GM10266 (cell line): Measurements from ENCODE around the gene FECH.
A peak's percentile ranks its signal among the peaks of the same experiment; 100 is the strongest.

ENCODE experiments used
- DNase-seq: peaks from one replicate; pipeline ENCODE4 v3.0.0; 2012; ENCODE audit errors: extremely low spot score
- CTCF ChIP-seq: IDR thresholded peaks from 2 replicates; pipeline ENCODE4 v1.5.1; 2012; ENCODE audit warnings: mild to moderate bottlenecking, low read depth; ENCODE audit not compliant: control insufficient read depth, insufficient read depth; ENCODE audit errors: missing control alignments

Gene FECH

DNA sequence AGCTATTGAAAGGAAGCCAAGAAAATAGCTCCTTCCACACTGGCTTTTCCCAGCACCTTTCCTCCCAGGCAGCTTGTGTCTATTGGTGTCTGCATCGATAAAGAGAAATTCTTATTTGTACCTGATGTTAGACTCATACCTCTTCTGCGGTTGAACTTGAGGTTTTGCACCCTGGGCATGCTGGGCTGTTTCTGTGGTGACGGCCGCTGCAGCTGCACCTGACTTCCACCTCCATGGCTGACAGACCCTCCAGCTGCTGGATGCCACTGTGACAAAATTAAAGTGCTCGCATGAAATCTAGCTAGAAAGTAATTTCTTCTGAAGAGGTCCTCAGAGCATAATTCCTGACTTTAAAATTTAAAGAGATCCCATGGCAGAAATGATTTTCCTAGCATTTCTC lies 6.6 kb downstream of the FECH start:
- no peak for DNase-seq
- no peak for TF ChIP-seq CTCF

DNA sequence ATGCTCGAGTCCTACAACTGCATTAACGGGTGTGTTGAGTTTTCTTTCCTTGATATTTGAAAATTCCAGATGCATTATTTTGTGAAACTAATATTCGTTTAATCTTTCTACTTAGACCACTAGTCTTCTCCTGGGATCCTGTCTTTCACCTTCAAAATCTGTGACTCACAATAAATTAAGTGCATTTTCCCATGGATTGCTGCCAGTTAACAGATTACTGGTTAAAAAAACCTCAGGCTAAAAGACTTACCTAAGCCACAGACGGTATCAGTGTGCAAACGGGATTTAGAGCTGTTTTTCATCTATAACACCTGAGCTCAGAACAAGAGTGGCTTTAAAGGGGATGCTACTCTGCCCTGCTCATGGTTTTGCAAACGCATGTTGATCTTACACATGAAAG lies 10.2 kb downstream of the FECH start:
- DNase-seq: no peak
- TF ChIP-seq CTCF: no peak

DNA sequence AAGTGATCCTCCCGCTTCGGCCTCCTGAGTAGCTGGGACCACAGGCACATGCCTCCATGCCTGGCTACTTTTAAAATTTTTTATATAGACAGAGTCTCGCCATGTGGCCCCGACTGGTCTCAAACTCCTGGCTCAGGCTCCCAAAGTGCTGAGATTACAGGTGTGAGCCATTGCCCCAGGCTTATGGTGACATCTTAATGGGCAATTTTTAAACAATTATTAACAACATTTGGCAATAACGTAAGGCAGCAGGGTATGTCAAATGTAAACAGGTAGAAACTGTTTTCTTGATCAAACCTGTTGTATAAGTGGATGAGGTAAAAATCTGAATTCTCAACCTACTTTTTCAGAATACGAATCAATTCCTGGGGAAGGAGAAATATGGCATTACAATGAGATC lies 11.0 kb downstream of the FECH start:
- DNase-seq: no peak
- no peak for TF ChIP-seq CTCF

DNA sequence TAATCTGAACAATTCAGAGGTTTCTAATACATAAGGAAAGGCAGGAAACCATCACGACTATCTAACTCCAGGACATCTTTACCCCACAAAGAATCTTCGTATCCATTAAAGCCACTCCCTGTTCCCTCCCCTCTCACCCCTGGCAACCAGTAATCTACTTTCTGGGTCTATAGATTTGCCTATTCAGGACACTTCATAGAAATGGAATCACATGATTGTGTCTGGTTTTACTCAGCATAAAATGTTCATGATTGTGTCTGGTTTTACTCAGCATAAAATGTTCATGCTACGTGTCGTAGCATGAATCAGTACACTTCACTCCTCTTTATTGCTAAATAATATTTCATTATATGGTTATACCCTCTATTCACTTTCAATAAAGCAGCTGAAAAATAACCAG lies 11.6 kb downstream of the FECH start:
- DNase-seq: no peak
- TF ChIP-seq CTCF: no peak

DNA sequence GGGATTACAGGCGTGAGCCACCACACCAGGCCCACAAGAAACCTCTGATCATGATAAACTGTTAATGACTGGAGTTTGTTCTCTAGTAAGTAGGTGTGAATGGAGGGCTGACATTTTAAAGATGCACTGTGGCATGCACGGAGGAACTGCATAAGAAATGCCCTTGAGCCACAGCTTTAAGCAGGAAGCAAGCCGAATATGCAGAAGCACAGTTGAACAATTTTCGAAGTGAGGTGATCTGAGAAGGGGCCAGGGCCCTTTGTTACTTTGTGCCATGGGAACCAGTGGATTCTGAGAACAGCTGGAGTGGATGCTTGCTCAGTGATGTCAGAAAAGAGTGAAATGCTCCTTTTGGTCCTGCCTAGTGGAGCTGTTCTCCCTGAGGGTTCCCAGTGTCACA lies 16.3 kb downstream of the FECH start:
- TF ChIP-seq CTCF: no peak
- DNase-seq: no peak

GRCh38 chr18:57569133-57569532 lies 17.4 kb downstream of the FECH start:
- no peak for TF ChIP-seq CTCF
- DNase-seq: no peak

GRCh38 chr18:57561728-57562423 lies 24.6 kb downstream of the FECH start:
- TF ChIP-seq CTCF: peak; percentile 63
- peak; percentile 66 for DNase-seq
